Stimulated activated CD4-positive, alpha-beta T cell treated with anti-CD3 and anti-CD28 coated beads, Interleukin-12 subunit alpha, Interleukin-12 subunit beta, amount 100 ng/mL, for 4 hours (primary cell): ENCODE measurements around the gene CCT6A.
"Not testable (repeated sequence)": the region's sequence is repeated elsewhere in the genome, so short reads cannot be mapped to it uniquely, and the experiment has no call there.

Source experiments
- DNase-seq: peaks from one replicate; pipeline ENCODE4 v3.0.0-alpha.2; 2020

CCT6A gene

DNA sequence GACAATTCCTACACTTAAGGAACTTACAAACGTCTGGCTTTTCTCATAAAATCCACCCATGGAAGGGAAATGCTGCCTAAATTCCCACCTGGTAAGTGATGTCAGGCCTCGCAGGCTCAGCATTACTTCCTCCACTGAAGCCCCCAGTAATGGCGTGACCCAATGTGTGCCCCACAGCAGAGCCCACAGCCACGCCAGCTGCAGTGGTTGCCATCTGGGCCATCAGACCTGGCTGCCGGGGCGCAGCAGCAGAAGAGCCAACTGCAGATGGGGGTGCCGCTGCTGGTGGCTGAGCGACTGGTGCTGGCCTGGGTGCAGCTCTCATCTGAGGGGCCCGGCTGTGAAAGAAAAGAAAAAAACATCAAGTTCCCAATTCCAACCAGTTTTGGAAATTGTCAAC is 52.6 kb downstream of the CCT6A start:
- DNase-seq: not testable (repeated sequence)

DNA sequence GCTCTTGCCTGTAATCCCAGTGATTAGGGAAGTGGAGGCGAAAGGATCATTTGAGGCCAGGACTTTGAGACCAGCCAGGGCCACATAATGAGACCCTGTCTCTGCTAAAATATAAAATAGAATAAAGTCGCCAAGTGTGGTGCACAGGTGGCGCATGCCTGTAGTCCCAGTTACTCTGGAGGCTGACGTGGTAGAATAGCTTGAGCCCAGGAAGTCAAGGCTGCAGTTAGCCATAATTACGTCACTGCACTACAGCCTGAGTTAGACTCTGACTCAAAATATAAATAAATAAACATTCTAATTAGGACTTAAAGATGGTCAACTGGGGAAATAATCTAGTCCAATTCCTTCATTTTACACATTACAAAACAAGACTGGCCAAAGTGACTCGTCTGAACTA is 53.9 kb downstream of the CCT6A start:
- DNase-seq: no peak

DNA sequence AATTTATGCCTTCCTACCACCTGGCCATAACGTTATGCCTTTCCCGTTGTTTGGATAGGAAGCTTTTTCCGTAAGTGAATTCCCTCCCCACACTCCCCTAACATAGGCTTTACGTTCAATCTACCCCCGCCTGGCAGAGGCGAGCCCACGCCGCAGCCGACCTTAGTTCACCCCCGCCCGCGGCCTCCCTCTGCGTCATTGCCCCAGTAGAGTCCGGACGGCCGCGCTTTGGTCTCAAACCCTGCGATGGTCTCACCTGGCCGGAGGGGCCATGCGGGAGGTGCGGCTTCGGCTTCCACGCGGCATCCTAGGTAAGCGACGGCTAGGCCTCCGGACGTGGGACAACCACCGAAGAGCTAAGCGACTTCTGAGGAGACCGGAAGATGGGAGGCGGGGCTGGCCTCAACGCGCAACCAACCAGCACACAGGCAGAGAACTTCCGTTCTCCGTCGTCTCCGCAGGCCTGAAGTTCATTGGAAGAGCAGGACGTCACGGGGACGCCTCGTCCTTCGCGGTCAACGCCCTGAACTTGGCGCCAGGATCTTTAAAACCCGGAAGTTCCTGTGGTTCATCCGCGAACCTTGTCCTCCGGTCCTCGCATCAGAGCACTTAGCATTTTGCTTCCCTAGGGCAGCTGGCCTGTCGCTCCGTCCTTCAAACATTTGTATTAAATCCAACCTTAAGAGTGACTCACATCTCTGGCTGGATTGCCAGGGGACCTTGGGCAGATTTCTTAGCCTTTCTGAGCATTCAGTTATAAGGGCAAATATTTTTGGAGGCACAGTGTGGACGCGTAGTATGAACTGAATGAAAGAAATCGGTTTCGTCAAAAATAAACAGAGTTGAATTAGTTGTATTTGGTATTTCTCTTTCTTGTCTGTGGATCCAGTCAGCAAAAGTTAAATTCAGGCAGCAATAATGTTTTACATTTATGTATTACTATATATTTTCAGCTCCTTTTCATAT is 54.8 kb downstream of the CCT6A start, which contains the start of gene CHCHD2:
CHCHD2 (minus strand) TSS at position 369 of the 966 bp plus-strand sequence; CDS start at position 306, 63 bp downstream.
- DNase-seq: peak; percentile 87

- no peak for DNase-seq
These were observed 56.3 kb downstream of the CCT6A start for GRCh38 chr7:56107954-56108258.

- DNase-seq: no peak
These were observed 59.0 kb downstream of the CCT6A start for GRCh38 chr7:56110611-56111010.

GRCh38 chr7:56112244-56112643 is 60.7 kb downstream of the CCT6A start:
- DNase-seq: not testable (repeated sequence)
